AG08396 (cell line): ENCODE measurements around the gene CDK5RAP3.
"Not testable (repeated sequence)": the region's sequence is repeated elsewhere in the genome, so short reads cannot be mapped to it uniquely, and the experiment has no call there.

Source experiments
- DNase-seq: peaks from one replicate; pipeline ENCODE4 v3.0.0; 2012; ENCODE audit warnings: low spot score, mixed read lengths

Gene CDK5RAP3

GRCh38 chr17:47998044-47998443, 27.1 kb downstream of the CDK5RAP3 start:
- DNase-seq: no peak

DNA sequence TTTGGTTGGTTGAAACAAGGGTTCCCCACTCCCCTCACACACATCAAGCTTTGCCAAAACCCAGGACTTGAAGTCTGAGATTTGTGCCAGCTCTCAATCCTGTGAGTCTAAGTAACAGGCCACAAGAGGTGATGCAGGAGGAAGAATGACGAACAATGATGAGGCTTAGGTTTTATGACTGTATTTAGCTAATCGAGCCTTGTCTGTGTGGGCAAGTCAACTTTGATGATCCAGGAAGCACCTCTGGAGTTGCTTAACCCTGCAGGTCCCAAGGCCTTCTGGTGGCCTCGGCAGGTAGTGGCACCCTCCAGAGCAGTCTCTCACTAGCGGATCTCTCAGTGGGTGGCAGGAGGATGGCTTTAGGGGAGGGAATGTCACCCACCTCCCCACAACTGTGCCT, 28.7 kb downstream of the CDK5RAP3 start:
- no peak for DNase-seq

DNA sequence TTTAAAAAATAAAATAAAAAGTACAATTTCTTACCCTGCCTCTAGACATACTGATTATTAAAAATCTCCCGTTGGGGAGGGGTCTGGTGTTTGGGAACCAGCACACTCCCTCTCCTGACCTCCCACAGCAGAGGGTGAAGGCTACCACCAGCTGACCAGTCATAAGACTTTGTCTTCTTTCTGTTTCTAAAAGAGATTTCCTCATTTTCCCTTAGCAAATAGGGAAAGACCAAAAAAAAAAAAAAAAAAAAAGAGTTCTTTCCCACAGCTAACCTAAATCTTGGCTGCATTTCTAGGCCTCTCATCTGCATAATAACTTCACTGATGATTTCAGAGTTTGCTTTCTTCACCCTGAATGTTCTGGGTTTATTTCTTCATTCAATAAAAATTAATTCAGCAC, 30.3 kb downstream of the CDK5RAP3 start:
- DNase-seq: no peak

DNA sequence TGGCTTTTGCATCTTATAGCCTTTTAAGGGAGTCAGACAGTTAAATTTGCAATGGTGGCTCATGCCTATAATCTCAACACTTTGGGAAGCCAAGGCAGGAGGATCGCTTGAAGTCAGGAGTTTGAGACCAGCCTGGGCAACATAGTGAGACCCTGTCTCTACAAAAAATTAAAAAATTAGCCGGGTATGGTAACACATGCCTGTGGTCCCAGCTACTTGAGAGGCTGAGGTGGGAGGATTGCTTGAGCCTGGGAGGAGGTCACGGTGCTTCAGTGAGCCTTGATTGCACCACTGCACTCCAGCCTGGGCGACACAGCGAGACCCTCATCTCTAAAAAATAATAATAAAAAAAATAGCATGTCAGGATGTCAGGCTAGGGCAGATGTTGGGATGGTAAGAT, 30.7 kb downstream of the CDK5RAP3 start:
- not testable (repeated sequence) for DNase-seq

- peak; percentile 66 for DNase-seq
Observed at GRCh38 chr17:48002266-48002915, 31.5 kb downstream of the CDK5RAP3 start.

GRCh38 chr17:48002916-48003416, 32.1 kb downstream of the CDK5RAP3 start:
- DNase-seq: no peak

GRCh38 chr17:48003417-48004151, 32.7 kb downstream of the CDK5RAP3 start:
- no peak for DNase-seq

GRCh38 chr17:48004983-48005382, 34.1 kb downstream of the CDK5RAP3 start:
- no peak for DNase-seq

- DNase-seq: no peak
Observed at GRCh38 chr17:48006936-48007709, 36.2 kb downstream of the CDK5RAP3 start.

GRCh38 chr17:48010193-48010592, 39.3 kb downstream of the CDK5RAP3 start:
- no peak for DNase-seq

- peak; percentile 67 for DNase-seq
Observed at GRCh38 chr17:48011405-48012150, 40.7 kb downstream of the CDK5RAP3 start.

- DNase-seq: peak; percentile 74
Observed at GRCh38 chr17:48012151-48012520, 41.2 kb downstream of the CDK5RAP3 start.

DNA sequence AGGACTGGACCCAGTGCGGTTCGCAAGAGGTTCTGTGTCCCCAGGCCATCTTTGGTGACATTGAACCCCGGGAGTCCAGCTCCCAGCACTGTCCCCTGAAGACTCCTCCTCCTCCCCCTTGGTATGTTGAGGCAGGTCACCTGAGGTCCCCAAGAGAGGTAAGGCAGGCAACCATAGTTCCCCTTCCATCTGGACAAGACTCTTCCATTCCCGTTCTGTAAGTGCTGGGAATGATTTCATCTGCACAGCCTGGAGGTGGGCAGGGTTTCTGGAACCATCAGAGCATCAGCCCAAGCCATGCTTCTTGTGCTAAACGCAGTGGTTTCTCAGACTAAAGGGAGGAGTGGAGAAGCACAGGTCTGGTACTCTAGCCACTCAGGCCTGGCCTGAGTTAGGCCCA, 41.7 kb downstream of the CDK5RAP3 start:
- DNase-seq: no peak

- no peak for DNase-seq
Observed at GRCh38 chr17:48013876-48014594, 43.1 kb downstream of the CDK5RAP3 start.

GRCh38 chr17:48014595-48015111, 43.7 kb downstream of the CDK5RAP3 start:
- DNase-seq: no peak

- DNase-seq: no peak
Observed at GRCh38 chr17:48016112-48016511, 45.2 kb downstream of the CDK5RAP3 start.

GRCh38 chr17:48017817-48018158, 46.9 kb downstream of the CDK5RAP3 start:
- DNase-seq: not testable (repeated sequence)

DNA sequence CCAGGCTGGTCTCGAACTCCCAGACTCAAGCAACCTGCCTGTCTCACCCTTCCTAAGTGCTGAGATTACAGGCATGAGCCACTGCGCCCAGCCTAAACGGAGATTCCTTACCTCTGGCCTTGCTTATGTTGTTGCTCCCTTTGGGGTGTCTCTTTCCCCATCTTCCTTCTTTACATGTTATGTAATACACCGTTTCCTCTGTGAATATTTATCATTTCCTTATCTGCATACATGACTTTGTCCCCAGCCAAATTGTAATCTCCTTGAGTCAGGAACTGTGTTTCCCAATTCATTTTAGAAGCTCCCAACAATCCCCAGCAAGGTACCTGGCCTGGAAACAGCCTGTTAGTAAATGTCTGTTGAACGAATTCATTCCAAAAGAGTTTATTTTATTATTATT, 51.0 kb downstream of the CDK5RAP3 start:
- no peak for DNase-seq

DNA sequence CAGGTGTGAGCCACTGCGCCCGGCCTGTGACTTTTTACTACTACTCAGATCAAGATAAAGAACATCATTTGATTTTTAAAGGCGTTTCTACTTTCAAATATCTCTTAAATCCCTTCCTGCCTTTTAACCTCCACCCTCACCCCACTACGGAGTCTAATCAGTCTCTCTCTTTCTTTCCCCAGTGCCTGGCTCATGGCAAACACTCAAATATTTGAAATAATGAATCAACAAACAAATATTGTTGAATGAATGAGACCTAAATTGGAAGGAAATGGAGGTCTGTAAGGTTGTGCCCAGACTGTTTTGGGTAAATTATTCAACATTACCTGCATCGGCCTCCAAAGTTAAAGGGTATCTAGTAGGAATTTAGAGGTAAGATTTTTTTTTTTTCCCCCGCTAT, 52.0 kb downstream of the CDK5RAP3 start:
- DNase-seq: no peak

GRCh38 chr17:48023400-48024148, 52.7 kb downstream of the CDK5RAP3 start:
- peak; percentile 77 for DNase-seq
